ENCODE data around the gene IL4I1. TPM values are rescaled to one million over a fixed set of nuclear protein-coding genes. Genes with fewer than 3 reads are reported as not detected.

The IL4I1 gene
- total and polyA plus RNA-seq, 2 of the 8 experiments (the other 6 are each of a cell fraction or from before 2014, with no cell fraction given) = 0.41 to 0.76 TPM

- TF ChIP-seq, protein P1, sequence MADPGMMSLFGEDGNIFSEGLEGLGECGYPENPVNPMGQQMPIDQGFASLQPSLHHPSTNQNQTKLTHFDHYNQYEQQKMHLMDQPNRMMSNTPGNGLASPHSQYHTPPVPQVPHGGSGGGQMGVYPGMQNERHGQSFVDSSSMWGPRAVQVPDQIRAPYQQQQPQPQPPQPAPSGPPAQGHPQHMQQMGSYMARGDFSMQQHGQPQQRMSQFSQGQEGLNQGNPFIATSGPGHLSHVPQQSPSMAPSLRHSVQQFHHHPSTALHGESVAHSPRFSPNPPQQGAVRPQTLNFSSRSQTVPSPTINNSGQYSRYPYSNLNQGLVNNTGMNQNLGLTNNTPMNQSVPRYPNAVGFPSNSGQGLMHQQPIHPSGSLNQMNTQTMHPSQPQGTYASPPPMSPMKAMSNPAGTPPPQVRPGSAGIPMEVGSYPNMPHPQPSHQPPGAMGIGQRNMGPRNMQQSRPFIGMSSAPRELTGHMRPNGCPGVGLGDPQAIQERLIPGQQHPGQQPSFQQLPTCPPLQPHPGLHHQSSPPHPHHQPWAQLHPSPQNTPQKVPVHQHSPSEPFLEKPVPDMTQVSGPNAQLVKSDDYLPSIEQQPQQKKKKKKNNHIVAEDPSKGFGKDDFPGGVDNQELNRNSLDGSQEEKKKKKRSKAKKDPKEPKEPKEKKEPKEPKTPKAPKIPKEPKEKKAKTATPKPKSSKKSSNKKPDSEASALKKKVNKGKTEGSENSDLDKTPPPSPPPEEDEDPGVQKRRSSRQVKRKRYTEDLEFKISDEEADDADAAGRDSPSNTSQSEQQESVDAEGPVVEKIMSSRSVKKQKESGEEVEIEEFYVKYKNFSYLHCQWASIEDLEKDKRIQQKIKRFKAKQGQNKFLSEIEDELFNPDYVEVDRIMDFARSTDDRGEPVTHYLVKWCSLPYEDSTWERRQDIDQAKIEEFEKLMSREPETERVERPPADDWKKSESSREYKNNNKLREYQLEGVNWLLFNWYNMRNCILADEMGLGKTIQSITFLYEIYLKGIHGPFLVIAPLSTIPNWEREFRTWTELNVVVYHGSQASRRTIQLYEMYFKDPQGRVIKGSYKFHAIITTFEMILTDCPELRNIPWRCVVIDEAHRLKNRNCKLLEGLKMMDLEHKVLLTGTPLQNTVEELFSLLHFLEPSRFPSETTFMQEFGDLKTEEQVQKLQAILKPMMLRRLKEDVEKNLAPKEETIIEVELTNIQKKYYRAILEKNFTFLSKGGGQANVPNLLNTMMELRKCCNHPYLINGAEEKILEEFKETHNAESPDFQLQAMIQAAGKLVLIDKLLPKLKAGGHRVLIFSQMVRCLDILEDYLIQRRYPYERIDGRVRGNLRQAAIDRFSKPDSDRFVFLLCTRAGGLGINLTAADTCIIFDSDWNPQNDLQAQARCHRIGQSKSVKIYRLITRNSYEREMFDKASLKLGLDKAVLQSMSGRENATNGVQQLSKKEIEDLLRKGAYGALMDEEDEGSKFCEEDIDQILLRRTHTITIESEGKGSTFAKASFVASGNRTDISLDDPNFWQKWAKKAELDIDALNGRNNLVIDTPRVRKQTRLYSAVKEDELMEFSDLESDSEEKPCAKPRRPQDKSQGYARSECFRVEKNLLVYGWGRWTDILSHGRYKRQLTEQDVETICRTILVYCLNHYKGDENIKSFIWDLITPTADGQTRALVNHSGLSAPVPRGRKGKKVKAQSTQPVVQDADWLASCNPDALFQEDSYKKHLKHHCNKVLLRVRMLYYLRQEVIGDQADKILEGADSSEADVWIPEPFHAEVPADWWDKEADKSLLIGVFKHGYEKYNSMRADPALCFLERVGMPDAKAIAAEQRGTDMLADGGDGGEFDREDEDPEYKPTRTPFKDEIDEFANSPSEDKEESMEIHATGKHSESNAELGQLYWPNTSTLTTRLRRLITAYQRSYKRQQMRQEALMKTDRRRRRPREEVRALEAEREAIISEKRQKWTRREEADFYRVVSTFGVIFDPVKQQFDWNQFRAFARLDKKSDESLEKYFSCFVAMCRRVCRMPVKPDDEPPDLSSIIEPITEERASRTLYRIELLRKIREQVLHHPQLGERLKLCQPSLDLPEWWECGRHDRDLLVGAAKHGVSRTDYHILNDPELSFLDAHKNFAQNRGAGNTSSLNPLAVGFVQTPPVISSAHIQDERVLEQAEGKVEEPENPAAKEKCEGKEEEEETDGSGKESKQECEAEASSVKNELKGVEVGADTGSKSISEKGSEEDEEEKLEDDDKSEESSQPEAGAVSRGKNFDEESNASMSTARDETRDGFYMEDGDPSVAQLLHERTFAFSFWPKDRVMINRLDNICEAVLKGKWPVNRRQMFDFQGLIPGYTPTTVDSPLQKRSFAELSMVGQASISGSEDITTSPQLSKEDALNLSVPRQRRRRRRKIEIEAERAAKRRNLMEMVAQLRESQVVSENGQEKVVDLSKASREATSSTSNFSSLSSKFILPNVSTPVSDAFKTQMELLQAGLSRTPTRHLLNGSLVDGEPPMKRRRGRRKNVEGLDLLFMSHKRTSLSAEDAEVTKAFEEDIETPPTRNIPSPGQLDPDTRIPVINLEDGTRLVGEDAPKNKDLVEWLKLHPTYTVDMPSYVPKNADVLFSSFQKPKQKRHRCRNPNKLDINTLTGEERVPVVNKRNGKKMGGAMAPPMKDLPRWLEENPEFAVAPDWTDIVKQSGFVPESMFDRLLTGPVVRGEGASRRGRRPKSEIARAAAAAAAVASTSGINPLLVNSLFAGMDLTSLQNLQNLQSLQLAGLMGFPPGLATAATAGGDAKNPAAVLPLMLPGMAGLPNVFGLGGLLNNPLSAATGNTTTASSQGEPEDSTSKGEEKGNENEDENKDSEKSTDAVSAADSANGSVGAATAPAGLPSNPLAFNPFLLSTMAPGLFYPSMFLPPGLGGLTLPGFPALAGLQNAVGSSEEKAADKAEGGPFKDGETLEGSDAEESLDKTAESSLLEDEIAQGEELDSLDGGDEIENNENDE (IDR thresholded peaks at IDR 0.05; ENCODE audit: insufficient replicate concordance, low read length) = no peak
- TF ChIP-seq RBBP5 (IDR thresholded peaks at IDR 0.05; ENCODE audit: borderline replicate concordance, low read depth, low read length) (no peak), SIN3A (conservative IDR thresholded peaks at IDR 0.05 in 1 of 2, IDR thresholded peaks at IDR 0.05 in 1 of 2; ENCODE audit: low read depth in 1 of 2, low read length in 2 of 2) (no peak), RXRA (IDR thresholded peaks at IDR 0.05; ENCODE audit: insufficient read depth, low read depth, low read length) (no peak), EZH2 (IDR thresholded peaks at IDR 0.05; ENCODE audit: low read depth, low read length, severe bottlenecking) (no peak), POLR2A (IDR thresholded peaks at IDR 0.05; ENCODE audit: control extremely low read depth in 1 of 2, low read depth in 2 of 2, low read length in 2 of 2) (peak; percentile 70 to 73), POLR2AphosphoS5 (IDR thresholded peaks at IDR 0.05; ENCODE audit: low read depth, low read length) (peak; percentile 81; the same call in 1 of the 2 replicates)
These were observed 40.8 kb downstream of the IL4I1 start (continued) for GRCh38 chr19:49855676-49856573.

Measured in H1 (cell line).